ENCODE data around the gene F2RL3. TPM values are rescaled to one million over a fixed set of nuclear protein-coding genes. Genes with fewer than 3 reads are reported as not detected.
A peak's percentile ranks its signal among the peaks of the same experiment; 100 is the strongest.

The F2RL3 gene
- total and polyA plus RNA-seq, 9 of the 15 experiments (the other 6 are each of a cell fraction or from before 2014, with no cell fraction given): 1.4 to 27.6 (median 11.9) TPM

DNA sequence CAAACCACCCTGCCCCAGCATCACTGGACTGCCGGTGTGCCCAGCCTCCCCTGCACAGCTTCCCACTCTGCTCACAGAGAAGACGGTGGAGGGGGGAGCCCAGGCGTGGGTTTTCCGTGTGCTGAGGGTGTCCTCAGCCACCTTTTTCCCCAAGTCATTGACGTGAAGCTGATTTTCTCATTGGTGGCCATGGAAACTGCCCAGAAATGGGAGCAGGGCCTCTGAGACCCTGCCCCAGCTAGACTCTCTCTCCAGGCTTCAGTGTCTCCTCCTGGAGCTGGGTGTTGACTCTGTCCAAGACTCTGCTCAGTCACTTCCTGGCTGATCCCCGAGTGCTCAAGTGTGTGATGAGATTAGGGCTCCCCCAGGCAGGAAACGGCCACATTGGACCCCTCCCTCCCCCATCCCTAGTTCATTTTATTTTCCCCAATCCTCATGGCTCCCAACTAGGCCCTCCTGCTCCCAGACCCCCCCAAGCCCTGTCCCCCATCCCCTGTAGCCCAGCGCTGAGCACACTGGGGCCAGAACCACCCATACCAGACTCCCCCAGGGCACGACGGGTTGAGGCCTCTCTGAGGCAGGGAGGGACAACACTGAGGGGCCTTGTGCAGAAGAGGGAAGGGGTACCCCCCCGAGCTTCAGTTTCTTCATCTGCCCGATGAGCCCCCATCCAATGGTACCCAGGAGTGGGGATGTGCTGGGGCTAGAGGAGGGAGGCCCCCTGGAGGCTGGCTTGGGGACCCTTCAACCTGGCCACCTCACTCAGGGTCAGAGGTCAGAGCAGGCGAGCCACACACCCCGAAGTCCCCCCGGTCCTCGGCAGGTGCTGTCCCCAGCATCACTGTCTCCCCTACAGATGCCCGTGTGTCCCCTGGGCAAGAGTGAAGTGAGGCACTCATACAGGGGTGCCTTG lies 1.2 kb upstream of the F2RL3 start (continued):
- TF ChIP-seq, protein P1, sequence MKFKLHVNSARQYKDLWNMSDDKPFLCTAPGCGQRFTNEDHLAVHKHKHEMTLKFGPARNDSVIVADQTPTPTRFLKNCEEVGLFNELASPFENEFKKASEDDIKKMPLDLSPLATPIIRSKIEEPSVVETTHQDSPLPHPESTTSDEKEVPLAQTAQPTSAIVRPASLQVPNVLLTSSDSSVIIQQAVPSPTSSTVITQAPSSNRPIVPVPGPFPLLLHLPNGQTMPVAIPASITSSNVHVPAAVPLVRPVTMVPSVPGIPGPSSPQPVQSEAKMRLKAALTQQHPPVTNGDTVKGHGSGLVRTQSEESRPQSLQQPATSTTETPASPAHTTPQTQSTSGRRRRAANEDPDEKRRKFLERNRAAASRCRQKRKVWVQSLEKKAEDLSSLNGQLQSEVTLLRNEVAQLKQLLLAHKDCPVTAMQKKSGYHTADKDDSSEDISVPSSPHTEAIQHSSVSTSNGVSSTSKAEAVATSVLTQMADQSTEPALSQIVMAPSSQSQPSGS (CRISPR knock-in tag; IDR thresholded peaks at IDR 0.05): no peak
- TF ChIP-seq RB1 (IDR thresholded peaks at IDR 0.05; ENCODE audit: low read depth) (no peak), LARP7 (IDR thresholded peaks at IDR 0.05) (no peak), EZH2 (IDR thresholded peaks at IDR 0.05; ENCODE audit: borderline replicate concordance, low read depth, low read length) (no peak), KLF10 (CRISPR knock-in tag; IDR thresholded peaks at IDR 0.05) (no peak), KAT8 (IDR thresholded peaks at IDR 0.05; ENCODE audit: low read depth) (no peak), ARHGAP35 (IDR thresholded peaks at IDR 0.05; ENCODE audit: partially characterized antibody) (no peak), ZNF217 (CRISPR knock-in tag; IDR thresholded peaks at IDR 0.05) (no peak), ZNF79 (CRISPR knock-in tag; IDR thresholded peaks at IDR 0.05; ENCODE audit: low read depth) (no peak), KDM4B (IDR thresholded peaks at IDR 0.05; ENCODE audit: borderline replicate concordance in 2 of 2, low read depth in 1 of 2) (no peak), KLF6 (CRISPR knock-in tag; IDR thresholded peaks at IDR 0.05; ENCODE audit: borderline replicate concordance) (no peak), ZNF212 (CRISPR knock-in tag; IDR thresholded peaks at IDR 0.05) (no peak), POLR3G (IDR thresholded peaks at IDR 0.05; ENCODE audit: extremely low read depth, insufficient read length, insufficient replicate concordance) (no peak), BRD9 (IDR thresholded peaks at IDR 0.05; ENCODE audit: low read depth, partially characterized antibody) (peak; percentile 70), PCBP2 (IDR thresholded peaks at IDR 0.05; ENCODE audit: low read depth, low read length, poor library complexity, severe bottlenecking) (no peak)
- TF ChIP-seq, protein P2, sequence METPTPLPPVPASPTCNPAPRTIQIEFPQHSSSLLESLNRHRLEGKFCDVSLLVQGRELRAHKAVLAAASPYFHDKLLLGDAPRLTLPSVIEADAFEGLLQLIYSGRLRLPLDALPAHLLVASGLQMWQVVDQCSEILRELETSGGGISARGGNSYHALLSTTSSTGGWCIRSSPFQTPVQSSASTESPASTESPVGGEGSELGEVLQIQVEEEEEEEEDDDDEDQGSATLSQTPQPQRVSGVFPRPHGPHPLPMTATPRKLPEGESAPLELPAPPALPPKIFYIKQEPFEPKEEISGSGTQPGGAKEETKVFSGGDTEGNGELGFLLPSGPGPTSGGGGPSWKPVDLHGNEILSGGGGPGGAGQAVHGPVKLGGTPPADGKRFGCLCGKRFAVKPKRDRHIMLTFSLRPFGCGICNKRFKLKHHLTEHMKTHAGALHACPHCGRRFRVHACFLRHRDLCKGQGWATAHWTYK (CRISPR knock-in tag; IDR thresholded peaks at IDR 0.05): no peak
- TF ChIP-seq, protein P3, sequence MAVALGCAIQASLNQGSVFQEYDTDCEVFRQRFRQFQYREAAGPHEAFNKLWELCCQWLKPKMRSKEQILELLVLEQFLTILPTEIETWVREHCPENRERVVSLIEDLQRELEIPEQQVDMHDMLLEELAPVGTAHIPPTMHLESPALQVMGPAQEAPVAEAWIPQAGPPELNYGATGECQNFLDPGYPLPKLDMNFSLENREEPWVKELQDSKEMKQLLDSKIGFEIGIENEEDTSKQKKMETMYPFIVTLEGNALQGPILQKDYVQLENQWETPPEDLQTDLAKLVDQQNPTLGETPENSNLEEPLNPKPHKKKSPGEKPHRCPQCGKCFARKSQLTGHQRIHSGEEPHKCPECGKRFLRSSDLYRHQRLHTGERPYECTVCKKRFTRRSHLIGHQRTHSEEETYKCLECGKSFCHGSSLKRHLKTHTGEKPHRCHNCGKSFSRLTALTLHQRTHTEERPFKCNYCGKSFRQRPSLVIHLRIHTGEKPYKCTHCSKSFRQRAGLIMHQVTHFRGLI (CRISPR knock-in tag; IDR thresholded peaks at IDR 0.05): no peak
- TF ChIP-seq, protein P4, sequence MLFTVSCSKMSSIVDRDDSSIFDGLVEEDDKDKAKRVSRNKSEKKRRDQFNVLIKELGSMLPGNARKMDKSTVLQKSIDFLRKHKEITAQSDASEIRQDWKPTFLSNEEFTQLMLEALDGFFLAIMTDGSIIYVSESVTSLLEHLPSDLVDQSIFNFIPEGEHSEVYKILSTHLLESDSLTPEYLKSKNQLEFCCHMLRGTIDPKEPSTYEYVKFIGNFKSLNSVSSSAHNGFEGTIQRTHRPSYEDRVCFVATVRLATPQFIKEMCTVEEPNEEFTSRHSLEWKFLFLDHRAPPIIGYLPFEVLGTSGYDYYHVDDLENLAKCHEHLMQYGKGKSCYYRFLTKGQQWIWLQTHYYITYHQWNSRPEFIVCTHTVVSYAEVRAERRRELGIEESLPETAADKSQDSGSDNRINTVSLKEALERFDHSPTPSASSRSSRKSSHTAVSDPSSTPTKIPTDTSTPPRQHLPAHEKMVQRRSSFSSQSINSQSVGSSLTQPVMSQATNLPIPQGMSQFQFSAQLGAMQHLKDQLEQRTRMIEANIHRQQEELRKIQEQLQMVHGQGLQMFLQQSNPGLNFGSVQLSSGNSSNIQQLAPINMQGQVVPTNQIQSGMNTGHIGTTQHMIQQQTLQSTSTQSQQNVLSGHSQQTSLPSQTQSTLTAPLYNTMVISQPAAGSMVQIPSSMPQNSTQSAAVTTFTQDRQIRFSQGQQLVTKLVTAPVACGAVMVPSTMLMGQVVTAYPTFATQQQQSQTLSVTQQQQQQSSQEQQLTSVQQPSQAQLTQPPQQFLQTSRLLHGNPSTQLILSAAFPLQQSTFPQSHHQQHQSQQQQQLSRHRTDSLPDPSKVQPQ (CRISPR knock-in tag; IDR thresholded peaks at IDR 0.05; ENCODE audit: borderline replicate concordance): no peak
- TF ChIP-seq, protein P5, sequence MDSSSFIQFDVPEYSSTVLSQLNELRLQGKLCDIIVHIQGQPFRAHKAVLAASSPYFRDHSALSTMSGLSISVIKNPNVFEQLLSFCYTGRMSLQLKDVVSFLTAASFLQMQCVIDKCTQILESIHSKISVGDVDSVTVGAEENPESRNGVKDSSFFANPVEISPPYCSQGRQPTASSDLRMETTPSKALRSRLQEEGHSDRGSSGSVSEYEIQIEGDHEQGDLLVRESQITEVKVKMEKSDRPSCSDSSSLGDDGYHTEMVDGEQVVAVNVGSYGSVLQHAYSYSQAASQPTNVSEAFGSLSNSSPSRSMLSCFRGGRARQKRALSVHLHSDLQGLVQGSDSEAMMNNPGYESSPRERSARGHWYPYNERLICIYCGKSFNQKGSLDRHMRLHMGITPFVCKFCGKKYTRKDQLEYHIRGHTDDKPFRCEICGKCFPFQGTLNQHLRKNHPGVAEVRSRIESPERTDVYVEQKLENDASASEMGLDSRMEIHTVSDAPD (CRISPR knock-in tag; IDR thresholded peaks at IDR 0.05): no peak
